Brain microvascular endothelial cell (primary cell): Measurements from ENCODE around the gene GLT8D2.

Experiments
- DNase-seq: peaks from one replicate; pipeline ENCODE4 v3.0.0-alpha.2; 2020
- H3K27ac ChIP-seq: fragments of 250-450 bp; sonication (Bioruptor Pico); 2 replicates; pipeline ENCODE4 v1.5.1; 2020; ENCODE audit warnings: mild to moderate bottlenecking, moderate library complexity
- H3K27me3 ChIP-seq: fragments of 250-450 bp; sonication (Bioruptor Pico); replicated peaks from 2 replicates; pipeline ENCODE4 v1.5.1; 2020; ENCODE audit warnings: mild to moderate bottlenecking
- H3K36me3 ChIP-seq: fragments of 250-450 bp; sonication (Bioruptor Pico); replicated peaks from 2 replicates; pipeline ENCODE4 v1.5.1; 2020; ENCODE audit warnings: mild to moderate bottlenecking
- H3K4me3 ChIP-seq: 2 replicates; pipeline ENCODE4 v1.5.1; 2011; ENCODE audit warnings: low read depth, mild to moderate bottlenecking, control low read depth, low read length, moderate library complexity
- CTCF ChIP-seq: IDR thresholded peaks from 2 replicates; pipeline ENCODE4 v1.5.1; 2011; ENCODE audit warnings: low read depth, mild to moderate bottlenecking, moderate library complexity, low read length, control low read depth, inconsistent platforms; ENCODE audit errors: missing control alignments
- in situ Hi-C: cut with HindIII; loops from 2 replicates; pipeline ENCODE4 v1.10.0; 2017; ENCODE audit warnings: low sequenced_read_pairs, low pct_ligation_motif_present

GLT8D2 gene

GRCh38 chr12:104064842-104065427 is 14.9 kb upstream of the GLT8D2 start:
- peak overlapping the region; percentile 89 for H3K4me3 ChIP-seq
- in situ Hi-C loops, result no loop called here
- H3K27ac ChIP-seq, result no peak overlapping the region
- peaks cover 5% of the 10 kb centered on the region for H3K36me3 ChIP-seq
- no peaks in the 10 kb centered on the region for H3K27me3 ChIP-seq
- TF ChIP-seq CTCF, result no peak
- no peak for DNase-seq

GRCh38 chr12:104064031-104064841 is 14.2 kb upstream of the GLT8D2 start, which contains the start of gene HCFC2:
TSS of gene HCFC2 (plus strand) at chr12:104064531. CDS start at chr12:104064561, 30 bp downstream.
- H3K36me3 ChIP-seq, result peaks cover 5% of the 10 kb centered on the region
- no peak for TF ChIP-seq CTCF
- in situ Hi-C loops, result no loop called here
- peak; percentile 71 for DNase-seq
- H3K4me3 ChIP-seq, result peak within 1 kb of the TSS; percentile 89
- peak within 1 kb of the TSS; percentile 56 for H3K27ac ChIP-seq
- H3K27me3 ChIP-seq, result no peaks in the 10 kb centered on the region

GRCh38 chr12:104063712-104064030 is 13.7 kb upstream of the GLT8D2 start:
- in situ Hi-C loops, result no loop called here
- Histone ChIP-seq H3K4me3 (peak overlapping the region; percentile 89), H3K27me3 (no peaks in the 10 kb centered on the region), H3K36me3 (peaks cover 2% of the 10 kb centered on the region), H3K27ac (peak overlapping the region; percentile 56)
- peak; percentile 28 for DNase-seq
- TF ChIP-seq CTCF, result no peak

GRCh38 chr12:104060791-104061190 is 10.8 kb upstream of the GLT8D2 start:
- Histone ChIP-seq H3K4me3 (no peak overlapping the region), H3K27ac (no peak overlapping the region), H3K27me3 (no peaks in the 10 kb centered on the region), H3K36me3 (no peaks in the 10 kb centered on the region)
- DNase-seq, result no peak
- TF ChIP-seq CTCF, result no peak
- in situ Hi-C loops, result no loop called here

- in situ Hi-C loops, result no loop called here
- no peak overlapping the region for H3K27ac ChIP-seq
- no peaks in the 10 kb centered on the region for H3K27me3 ChIP-seq
- H3K4me3 ChIP-seq, result no peak overlapping the region
- no peak for DNase-seq
- TF ChIP-seq CTCF, result no peak
- no peaks in the 10 kb centered on the region for H3K36me3 ChIP-seq
Observed at GRCh38 chr12:104059963-104060362, 10.0 kb upstream of the GLT8D2 start.
